ENCODE data around the gene ALOX12B.
"Not testable (repeated sequence)": the region's sequence is repeated elsewhere in the genome, so short reads cannot be mapped to it uniquely, and the experiment has no call there.

The ALOX12B gene

DNA sequence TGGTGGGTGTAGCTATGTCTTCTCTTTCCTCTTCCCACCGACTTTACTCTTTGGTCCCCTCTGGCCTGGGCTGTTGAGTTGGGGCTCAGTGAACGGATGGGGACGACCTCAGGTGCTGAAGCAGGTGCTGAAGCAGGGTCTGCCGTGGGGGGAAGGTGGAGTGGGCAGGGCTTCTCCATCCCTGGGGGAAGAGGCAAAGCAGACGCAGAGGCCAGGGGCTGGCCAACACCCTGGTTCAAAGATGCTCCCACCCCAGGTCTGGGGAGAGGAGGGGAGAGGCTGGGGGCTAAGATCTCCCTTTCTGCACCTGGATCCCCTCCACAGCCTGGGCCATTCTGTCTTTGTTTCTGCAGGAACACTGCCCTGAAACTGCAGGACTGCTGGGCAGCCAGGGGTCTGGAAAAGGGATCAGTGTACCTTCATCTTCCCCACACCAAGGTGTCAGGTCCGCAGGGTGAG, 22.9 kb downstream of the ALOX12B start:
- DNase-seq (ENCODE audit: low read depth in 3 of 3) = no peak

DNA sequence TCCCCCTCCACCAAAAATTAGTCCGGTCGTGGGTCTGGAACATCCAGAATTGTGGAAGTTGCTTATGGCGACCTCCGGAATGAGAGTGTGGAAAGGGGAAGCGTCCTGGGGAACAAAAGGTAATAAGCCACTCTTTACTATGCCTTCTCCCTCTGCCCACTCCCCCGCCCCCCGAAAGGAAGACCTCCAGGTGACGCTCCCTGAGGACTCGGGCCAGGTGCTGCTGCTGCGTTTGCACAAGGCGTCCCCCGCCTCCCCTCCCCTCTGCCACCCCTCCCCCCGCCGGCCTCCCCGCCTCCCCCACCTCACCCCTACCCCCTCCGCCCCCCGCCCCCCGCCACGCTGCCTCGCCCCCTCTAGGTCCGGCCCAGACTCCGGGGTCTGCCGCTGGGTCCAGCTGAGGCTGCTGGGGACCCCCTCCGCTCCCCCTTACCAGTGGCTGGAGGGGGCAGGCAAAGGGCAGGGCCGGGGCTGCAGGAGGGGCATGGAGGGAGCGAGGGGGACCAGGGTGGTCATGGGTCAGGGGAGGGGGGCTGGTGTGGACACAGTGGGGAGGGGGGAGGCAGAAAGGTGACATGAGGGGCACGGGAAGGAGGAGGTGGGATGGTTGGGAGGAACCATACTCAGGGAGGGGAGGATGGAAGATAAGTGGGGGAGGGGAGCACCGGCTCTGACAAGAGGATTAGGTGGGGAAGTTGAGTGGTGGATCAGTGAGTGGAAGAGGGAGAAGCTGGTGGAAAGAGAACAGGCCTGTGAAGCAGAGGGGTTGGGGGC, 23.6 kb downstream of the ALOX12B start:
- DNase-seq (ENCODE audit: low read depth in 3 of 3) = no peak

DNA sequence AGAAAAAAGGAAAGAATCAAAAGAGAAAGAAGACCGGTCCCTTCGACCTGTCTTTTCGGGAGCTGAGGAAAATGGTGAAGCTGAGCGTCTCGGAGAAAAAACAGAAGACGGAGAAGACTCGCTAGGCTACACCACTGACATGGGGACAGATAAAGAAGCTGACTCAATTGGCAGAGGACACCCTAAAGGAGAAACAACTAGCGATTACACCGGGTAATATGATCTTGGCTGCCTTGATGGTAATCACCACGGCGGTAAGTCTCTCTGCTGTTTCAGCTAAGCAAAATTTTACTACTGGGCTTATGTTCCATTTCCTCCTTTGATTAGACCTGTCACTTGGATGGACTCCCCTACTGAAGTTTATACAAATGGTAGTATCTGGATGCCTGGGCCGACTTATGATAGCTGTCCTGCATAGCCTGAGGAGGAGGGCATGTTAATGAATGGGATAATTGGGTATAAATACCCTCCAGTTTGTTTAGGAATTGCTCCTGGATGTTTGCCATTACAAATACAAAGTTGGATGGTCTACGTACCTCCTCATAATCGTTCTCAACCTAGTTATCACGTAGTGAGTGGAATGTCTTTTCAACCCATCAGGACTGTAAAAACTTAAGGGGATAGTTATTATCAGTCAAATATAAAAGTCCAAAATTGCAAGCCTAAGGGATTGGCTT, 24.6 kb downstream of the ALOX12B start:
- no peak for DNase-seq (ENCODE audit: low read depth in 3 of 3)

DNA sequence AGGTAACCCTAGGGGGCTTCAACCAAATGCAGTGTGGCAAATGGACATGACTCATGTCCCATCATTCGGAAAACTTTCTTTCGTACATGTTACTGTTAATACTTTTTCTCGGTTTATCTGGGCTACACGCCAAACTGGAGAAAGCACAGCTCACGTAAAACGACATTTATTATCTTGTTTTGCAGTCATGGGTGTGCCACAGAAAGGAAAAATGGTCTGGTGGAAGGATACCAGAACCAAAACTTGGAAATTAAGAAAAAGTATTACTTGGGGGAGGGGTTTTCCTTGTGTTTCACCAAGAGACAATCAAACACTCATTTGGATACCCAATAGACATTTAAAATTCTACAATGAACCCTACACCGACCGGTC, 25.1 kb downstream of the ALOX12B start:
- no peak for DNase-seq (ENCODE audit: low read depth in 3 of 3)

DNA sequence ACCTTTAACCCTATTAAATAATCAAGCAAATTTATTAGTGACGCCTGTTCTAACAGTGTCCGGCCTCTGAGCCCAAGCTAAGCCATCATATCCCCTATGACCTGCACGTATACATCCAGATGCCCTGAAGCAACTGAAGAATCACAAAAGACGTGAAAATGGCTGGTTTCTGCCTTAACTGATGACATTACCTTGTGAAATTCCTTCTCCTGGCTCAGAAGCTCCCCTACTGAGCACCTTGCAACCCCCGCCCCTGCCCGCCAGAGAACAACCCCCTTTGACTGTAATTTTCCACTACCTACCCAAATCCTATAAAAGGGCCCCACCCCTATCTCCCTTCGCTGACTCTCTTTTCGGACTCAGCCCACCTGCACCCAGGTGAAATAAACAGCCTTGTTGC, 25.7 kb downstream of the ALOX12B start:
- DNase-seq (ENCODE audit: low read depth in 3 of 3) = not testable (repeated sequence)

DNA sequence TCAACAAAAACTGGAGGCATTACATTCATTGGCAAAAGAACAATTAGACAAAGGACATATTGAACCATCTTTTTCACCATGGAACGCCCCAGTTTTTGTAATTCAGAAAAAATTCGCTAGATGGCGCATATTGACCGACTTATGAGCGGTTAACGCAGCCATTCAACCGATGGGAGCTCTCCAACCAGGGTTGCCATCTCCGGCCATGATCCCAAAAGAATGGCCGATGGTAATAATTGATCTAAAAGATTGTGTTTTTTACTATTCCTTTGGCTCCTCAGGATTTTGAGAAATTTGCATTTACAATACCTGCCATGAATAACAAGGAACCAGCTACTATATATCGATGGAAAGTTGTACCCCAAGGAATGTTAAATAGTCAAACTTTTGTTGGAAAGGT, 27.2 kb downstream of the ALOX12B start:
- DNase-seq (ENCODE audit: low read depth in 3 of 3) = peak; percentile 28 to 62 (median 37)

DNA sequence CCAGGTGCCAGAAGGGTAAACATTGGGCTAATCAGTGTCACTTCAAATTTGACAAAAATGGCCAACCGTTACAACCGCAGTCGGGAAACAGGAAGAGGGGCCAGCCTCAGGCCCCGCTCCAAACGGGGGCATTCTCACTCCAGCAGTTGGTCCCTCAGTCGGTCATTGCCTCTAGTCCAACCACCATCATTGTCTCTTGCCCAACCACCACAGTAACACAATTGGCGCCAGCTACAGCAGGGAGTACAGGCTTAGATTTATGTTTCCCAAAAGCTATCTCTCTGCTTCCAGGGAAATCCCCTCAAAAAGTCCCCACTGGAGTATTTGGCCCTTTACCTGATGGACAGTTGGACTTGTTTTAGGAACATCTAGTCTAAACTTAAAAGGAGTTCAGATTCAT, 28.4 kb downstream of the ALOX12B start:
- DNase-seq (ENCODE audit: low read depth in 3 of 3) = no peak

DNA sequence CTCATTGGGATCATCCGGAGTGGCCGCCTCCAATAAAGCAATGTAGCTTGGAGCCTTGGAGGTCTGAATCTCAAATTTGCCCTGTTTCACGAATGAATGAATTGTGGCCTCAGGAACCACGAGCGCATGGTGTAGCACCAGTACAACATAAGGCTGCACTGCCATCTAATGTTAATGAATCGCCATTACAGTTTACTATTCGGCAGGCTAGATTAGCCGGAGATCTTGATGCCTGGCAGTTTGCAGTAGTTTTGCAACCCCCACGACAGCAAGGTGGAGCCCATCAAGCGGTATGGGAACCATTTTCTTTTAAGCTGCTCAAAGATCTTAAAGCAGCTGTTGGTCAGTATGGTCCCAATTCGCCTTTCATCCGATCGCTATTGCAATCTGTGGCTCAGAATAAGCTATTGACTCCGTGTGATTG, 29.8 kb downstream of the ALOX12B start:
- DNase-seq (ENCODE audit: low read depth in 3 of 3) = peak in 2 of 3 experiments; percentile 17 to 43

DNA sequence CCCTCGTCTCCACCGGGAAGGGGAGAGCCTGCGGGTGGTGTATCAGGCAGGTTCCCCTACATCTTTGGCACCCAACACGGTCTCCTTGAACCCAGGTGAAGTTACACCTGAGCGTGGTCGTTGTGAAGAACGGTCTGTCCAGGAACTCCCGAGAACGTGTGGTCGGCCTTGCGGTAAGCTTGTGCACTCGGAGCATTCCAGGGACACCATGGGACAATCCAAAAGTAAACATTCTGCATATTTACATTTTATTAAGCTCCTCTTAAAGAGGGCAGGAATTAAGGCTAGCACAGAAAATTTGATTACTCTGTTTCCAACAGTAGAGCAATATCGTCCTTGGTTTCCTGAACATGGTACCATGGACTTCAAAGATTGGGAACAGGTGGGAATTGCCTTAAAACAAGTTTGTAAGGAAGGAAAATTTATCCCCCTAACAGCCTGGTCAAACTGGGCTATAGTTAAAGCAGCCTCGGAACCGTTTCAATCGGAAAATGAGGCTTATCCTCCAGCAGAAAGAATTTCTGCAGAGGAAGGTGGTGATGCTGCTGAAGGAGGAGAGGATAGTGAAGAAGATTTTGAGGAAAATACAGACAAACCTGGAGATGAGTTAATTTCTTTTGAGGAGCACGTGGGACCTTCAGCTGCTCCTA, 30.4 kb downstream of the ALOX12B start:
- DNase-seq (ENCODE audit: low read depth in 3 of 3) = no peak

DNA sequence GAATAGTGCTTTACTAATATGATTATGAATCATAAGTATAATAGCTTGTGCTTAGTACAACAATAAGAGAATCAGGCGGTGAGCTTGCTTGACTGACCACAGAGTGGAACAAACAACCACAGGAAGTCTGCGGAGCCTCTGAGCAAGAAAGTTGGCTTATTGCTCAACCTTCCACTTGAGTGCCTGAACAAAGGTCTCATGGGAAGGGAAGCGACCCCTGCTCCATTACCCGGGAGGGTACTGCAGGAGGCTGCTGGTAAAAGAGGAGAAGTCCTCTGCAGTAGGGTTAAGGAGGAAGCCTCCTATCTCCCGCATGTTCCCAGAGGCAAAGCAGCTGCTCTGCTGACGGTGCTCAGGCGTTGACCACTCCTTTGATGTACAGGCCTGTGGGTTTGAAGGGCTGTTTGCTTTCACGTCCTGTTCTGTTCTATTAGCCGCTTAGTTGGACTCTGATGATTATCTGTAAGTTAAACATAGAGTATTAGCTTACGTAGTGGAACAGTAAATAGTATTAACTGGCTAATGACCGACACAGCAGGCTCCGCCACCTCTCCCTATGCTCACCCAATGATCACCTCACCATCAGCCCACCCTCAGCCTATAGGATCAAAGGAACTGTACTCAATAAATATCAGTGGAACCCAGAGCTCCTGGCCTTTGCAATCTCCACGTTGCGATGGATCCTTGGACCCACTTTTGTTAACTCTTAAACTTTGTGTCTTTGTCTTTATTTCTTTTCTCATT, 31.1 kb downstream of the ALOX12B start:
- no peak for DNase-seq (ENCODE audit: low read depth in 3 of 3)

DNA sequence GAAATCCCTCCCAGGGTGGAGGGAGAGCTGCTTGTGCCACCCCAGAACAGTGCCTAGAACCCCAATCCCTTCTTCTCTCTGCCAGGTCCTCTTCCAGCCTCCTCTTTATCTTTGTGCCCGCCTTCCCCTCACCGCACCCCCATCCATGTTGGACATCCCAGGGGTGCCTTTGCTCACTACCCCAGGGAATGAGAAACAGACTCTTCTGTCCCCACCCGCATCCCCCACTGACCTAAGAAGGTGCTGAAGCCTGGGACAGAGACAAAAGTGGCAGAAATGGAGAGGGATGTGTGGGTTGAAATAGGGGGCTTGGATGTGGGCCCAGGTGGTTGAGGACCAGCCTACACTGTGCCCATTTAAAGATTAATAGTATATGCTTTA, 31.7 kb downstream of the ALOX12B start:
- DNase-seq (ENCODE audit: low read depth in 3 of 3) = no peak

DNA sequence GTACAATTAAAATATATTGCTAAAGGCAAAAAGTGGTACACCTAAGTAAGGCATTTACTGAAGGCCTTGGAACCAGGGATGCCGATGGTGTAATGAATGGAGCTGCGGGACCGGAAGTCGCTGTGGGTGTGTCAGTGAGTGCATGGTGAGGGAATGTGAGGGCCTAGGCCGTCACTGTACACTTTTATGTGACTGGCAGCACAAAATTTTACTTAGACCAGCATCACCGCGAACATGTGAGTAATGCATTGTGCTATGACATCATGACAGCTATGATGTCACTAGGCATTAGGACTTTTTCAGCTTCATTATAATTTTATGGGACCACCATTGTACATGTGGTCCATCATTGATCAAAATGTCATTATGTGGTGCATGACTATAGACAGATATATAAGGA, 33.9 kb downstream of the ALOX12B start:
- no peak for DNase-seq (ENCODE audit: low read depth in 3 of 3)

DNA sequence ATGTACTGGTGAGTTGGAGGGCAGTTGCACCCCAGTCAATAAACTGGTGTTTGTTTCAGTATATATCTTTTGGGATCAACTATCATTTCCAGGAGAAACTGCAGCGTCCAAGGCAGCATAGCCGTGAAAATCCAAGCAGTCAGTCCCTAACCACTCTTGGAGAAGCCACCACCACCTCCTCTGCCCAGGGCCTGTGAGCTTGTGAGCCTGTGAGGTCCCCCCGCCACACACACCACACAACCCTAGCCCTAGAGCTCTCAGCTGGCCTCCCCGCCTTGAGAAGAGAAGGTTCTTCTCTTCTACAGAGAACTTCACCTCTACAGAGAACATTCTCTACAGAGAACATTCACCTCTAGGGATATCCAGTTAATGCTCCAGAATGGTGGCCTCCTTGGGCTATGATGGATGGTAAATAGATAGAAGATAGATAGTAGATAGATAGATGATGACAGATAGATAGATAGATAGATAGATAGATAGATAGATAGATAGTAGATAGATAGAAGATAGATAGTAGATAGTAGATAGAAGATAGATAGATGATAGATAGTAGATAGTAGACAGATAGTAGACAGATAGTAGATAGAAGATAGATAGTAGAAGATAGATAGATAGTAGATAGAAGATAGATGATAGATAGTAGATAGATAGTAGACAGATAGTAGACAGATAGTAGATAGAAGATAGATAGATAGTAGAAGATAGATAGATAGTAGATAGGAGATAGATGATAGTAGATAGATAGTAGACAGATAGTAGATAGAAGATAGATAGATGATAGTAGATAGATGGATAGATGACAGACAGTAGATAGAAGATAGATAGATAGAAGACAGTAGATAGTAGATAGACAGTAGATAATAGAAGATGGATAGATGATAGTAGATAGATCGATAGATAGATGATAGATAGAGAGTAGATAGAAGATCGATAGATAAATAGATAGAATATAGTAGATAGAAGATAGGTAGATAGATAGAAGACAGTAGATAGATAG, 35.0 kb downstream of the ALOX12B start:
- no peak for DNase-seq (ENCODE audit: low read depth in 3 of 3)

DNA sequence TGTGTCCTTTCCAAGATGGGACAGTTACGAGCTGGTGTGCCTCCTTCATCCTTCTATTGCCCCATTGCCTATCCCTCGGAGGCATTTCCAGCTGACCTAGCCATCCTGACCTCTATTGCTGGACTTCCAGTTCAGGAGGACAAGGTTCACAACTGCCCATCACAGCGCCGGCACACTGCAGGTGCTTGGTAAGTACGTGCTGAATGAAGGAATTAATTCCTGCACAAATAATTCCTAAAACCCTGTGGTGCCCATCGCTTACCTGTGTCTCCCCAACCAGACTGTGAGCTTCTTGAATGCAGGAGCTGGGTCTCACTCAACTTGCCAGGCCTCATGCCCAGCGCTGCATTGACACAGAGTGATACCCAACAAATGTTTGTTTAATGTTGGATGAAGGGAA, 35.7 kb downstream of the ALOX12B start:
- no peak for DNase-seq (ENCODE audit: low read depth in 3 of 3)

DNA sequence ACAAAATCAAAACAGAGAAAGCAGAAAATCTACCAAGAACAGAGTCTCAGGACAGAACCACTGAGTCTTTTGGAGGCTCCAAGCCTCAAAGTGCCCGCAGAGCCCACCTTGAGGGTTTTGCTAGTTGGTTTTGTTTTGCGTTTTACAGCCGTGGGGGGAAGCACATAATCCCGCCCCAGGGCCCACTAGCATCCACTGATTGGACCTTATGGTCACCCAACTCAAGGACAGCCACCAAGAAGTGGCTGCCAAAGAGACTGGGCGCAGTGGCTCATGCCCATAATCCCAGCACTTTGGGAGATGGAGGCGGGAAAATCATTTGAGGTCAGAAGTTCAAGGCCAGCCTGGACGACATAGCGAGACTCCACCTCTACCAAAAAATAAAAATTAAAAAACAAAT, 38.8 kb downstream of the ALOX12B start:
- no peak for DNase-seq (ENCODE audit: low read depth in 3 of 3)

DNA sequence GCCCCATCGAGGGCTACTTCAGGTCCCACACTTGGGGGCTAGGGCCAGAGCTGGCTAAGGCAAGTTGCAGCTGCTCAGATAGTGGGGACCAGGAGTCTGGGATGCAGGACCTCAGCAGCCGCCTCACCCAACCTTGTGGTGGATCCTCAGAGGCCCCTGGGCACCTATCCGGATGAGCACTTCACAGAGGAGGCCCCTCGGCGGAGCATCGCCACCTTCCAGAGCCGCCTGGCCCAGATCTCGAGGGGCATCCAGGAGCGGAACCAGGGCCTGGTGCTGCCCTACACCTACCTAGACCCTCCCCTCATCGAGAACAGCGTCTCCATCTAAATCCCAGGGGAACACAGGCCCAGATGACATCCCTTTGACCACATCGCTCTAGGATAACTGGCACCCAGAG, 39.3 kb downstream of the ALOX12B start:
- DNase-seq (ENCODE audit: low read depth in 3 of 3) = no peak

DNA sequence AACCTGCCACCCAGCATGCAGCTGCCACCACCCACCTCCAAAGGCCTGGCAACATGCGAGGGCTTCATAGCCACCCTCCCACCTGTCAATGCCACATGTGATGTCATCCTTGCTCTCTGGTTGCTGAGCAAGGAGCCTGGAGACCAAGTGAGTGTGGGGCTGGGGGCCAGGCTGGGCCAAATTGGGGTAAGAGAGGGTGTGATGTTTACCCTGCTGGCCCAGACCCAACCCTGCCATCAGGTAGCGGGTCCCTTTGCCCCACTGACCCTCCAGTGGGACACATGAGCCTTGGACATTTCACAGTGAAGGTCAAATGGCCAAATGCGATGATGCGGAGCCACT, 39.8 kb downstream of the ALOX12B start:
- DNase-seq (ENCODE audit: low read depth in 3 of 3) = no peak

DNA sequence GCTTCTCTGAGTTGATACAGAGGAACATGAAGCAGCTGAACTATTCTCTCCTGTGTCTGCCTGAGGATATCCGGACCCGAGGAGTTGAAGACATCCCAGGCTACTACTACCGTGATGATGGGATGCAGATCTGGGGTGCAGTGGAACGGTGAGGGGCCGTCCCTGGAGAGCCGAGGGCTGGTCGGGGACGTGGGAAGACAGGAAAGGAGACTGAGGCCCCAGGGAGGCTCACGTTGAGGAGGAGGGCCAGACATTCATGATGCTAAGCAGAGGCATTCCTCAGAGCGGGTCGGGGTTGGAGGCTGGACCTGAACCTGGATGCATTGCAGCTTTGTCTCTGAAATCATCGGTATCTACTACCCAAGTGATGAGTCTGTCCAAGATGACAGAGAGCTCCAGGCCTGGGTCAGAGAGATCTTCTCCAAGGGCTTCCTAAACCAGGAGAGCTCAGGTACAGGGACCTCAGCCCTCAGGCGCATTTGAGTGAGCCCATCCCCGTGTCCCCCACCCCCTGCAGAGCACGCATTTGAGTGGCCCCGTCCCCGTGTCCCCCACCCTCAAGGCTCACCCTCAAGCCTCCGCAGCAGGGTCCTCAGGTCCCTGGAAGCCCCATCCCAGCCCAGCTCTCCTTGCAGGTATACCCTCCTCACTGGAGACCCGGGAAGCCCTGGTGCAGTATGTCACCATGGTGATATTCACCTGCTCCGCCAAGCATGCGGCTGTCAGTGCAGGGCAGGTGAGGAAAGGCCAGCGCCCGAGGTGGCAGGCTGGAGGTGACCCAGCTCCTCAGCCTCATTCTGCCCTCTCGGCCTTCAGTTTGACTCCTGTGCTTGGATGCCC, 40.4 kb downstream of the ALOX12B start:
- DNase-seq (ENCODE audit: low read depth in 3 of 3) = no peak

DNA sequence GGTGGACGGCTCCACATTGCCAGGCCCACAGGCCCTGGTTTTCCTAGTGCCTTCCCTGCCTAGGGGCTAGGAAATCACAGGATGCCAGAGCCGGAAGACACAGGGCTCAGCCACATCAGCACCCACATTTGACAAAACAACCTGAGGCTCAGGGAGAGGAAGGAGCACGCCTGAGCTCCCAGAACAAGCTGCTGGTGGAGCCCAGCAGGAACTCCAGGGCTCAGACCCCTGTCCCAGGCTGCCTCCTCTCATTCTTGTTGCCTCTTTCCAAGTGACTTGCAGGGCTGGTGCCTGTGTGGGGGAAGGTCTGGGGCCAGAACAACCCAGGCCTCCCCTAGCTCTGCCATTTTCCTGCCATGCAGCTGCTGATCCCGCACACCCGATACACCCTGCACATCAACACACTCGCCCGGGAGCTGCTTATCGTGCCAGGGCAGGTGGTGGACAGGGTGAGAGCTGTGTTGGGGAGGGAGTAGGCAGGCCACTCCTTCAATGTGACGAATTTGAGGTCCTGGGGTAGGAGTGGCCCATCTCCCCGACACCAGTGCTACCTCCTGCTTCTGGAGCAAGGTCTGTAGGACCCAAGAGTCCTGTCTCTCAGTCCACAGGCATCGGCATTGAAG, 41.1 kb downstream of the ALOX12B start:
- no peak for DNase-seq (ENCODE audit: low read depth in 3 of 3)
